Fibroblast of lung (primary cell): ENCODE data around the gene LRP1-AS. TPM values are rescaled to one million over a fixed set of nuclear protein-coding genes. Genes with fewer than 3 reads are reported as not detected.

Experiments
- DNase-seq, 2 donors: peaks; one replicate each; pipeline versions ENCODE4 v3.0.0 to v3.0.0-alpha.2; 2010; ENCODE audit warnings: low read depth in 2 of 2
- H2AFZ ChIP-seq: 2 replicates; pipeline ENCODE4 v1.5.1; 2012; ENCODE audit warnings: low read length, control low read depth, inconsistent platforms
- H3K27ac ChIP-seq: 2 replicates; pipeline ENCODE4 v1.5.1; 2011; ENCODE audit warnings: low read length, control low read depth; ENCODE audit not compliant: insufficient read depth
- H3K27me3 ChIP-seq: 2 replicates; pipeline ENCODE4 v1.5.1; 2011; ENCODE audit warnings: mild to moderate bottlenecking, low read length; ENCODE audit not compliant: control insufficient read depth, insufficient read depth
- H3K36me3 ChIP-seq: 2 replicates; pipeline ENCODE4 v1.5.1; 2011; ENCODE audit warnings: low read length; ENCODE audit not compliant: control insufficient read depth, insufficient read depth
- H3K4me1 ChIP-seq: 2 replicates; pipeline ENCODE4 v1.5.1; 2011; ENCODE audit warnings: low read length; ENCODE audit not compliant: control insufficient read depth, insufficient read depth; ENCODE audit errors: extremely low read depth
- H3K4me2 ChIP-seq: 2 replicates; pipeline ENCODE4 v1.5.1; 2011; ENCODE audit warnings: low read length, control low read depth; ENCODE audit not compliant: insufficient read depth; ENCODE audit errors: extremely low read depth
- H3K4me3 ChIP-seq, 4 experiments: fragments of 200-600 bp in 1 of 4; sonication (generic) in 1 of 4; replicated peaks in 1 of 4; 2 replicates each; pipeline ENCODE4 v1.5.1; 2011 to 2016; ENCODE audit warnings: low read length in 4 of 4, low read depth in 3 of 4, mild to moderate bottlenecking in 3 of 4, control low read depth in 2 of 4, inconsistent platforms in 1 of 4, mixed read lengths in 1 of 4; ENCODE audit not compliant: insufficient read depth in 1 of 4; ENCODE audit errors: control extremely low read depth in 1 of 4
- H3K79me2 ChIP-seq: 2 replicates; pipeline ENCODE4 v1.5.1; 2012; ENCODE audit warnings: mild to moderate bottlenecking, low read length, inconsistent platforms; ENCODE audit not compliant: control insufficient read depth, insufficient read depth
- H3K9ac ChIP-seq: 2 replicates; pipeline ENCODE4 v1.5.1; 2011; ENCODE audit warnings: mild to moderate bottlenecking, low read length, control low read depth; ENCODE audit not compliant: insufficient read depth
- H3K9me3 ChIP-seq: 2 replicates; pipeline ENCODE4 v1.5.1; 2012; ENCODE audit warnings: low read depth, low read length; ENCODE audit not compliant: control insufficient read depth, insufficient read depth
- H4K20me1 ChIP-seq: 2 replicates; pipeline ENCODE4 v1.5.1; 2011; ENCODE audit warnings: low read length; ENCODE audit not compliant: control insufficient read depth, insufficient read depth; ENCODE audit errors: extremely low read depth
- EZH2 ChIP-seq: IDR thresholded peaks from 2 replicates; pipeline ENCODE4 v1.5.1; 2012; ENCODE audit warnings: low read length, control low read depth, mild to moderate bottlenecking; ENCODE audit errors: missing control alignments
- polyA plus RNA-seq, 2 donors: library from polyadenylated mRNA; depleted of rRNA in 1 of 2; stranded (reverse) in 1 of 2; unstranded in 1 of 2; fragments of >200 nt; gene quantifications; 2 replicates each; pipeline ENCODE4 v1.2.1, GENCODE V29; 2011 to 2012; ENCODE audit warnings: missing spikeins in 1 of 2
- total RNA-seq: library from RNA; depleted of rRNA; stranded (reverse); fragments of >200 nt; gene quantifications from 2 replicates; pipeline ENCODE4 v1.2.1, GENCODE V29; 2014
- TF ChIP-seq, protein P1 (sequence below), 2 donors: IDR thresholded peaks in 1 of 2; conservative IDR thresholded peaks in 1 of 2; 1 replicate in 1 of 2; 2 replicates in 1 of 2; pipeline ENCODE4 v1.5.1; 2011 to 2012; ENCODE audit warnings: low read length in 2 of 2, control low read depth in 1 of 2, inconsistent platforms in 1 of 2, low read depth in 1 of 2, mild to moderate bottlenecking in 1 of 2

Gene LRP1-AS
- total and polyA plus RNA-seq, 2 donors (not counting 1 experiment from before 2014, with no cell fraction given): not detected

DNA sequence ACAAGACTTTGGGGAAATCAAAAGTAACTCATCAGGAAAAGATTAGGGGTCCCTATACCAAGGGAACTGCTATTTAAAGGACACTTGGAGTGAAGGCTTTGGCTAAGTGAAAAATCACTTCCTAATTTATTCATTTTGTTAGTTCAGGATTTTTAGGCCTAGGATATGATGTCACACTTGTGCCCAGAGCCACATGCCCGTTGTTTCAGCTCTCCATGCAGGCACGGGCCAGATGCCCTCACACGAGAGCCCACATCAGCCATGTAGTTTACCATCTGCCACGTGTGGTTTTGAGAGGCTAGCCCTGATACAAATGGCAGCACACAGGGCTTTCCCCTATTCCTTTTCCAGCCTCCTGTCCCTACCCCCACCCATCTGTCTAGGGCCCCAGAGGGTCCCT, 11.9 kb upstream of the LRP1-AS start:
- H3K4me3 ChIP-seq: no peak overlapping the region
- H2AFZ ChIP-seq: no peak overlapping the region
- H3K27me3 ChIP-seq: no peaks in the 10 kb centered on the region
- peaks cover 67% of the 10 kb centered on the region for H3K36me3 ChIP-seq
- no peaks in the 10 kb centered on the region for H4K20me1 ChIP-seq
- no peaks in the 10 kb centered on the region for H3K9me3 ChIP-seq
- H3K4me1 ChIP-seq: no peaks in the 10 kb centered on the region
- no peak for TF ChIP-seq EZH2
- DNase-seq: no peak
- H3K27ac ChIP-seq: no peak overlapping the region
- no peak overlapping the region for H3K4me2 ChIP-seq
- H3K9ac ChIP-seq: no peak overlapping the region
- H3K79me2 ChIP-seq: peaks cover 5% of the 10 kb centered on the region

DNA sequence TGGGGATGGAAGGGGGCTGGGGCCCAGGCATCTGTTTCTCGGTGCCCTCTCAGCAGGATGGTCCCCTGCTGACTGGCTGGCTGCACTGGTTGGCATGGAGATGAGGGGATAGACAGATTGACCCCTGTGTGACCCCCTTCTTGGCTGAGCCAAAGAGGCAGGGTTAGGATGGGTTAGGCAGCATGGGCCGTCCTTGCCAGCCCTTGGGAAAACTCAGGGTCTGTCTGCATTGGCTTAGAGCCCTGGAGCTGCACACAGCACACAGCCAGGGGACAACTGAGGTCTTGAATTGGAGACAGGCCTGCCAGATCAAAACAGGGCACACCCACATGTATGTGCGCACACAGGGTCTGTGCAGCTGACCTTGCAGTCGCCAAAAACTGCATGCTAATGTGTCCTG, 11.2 kb upstream of the LRP1-AS start:
- no peak for TF ChIP-seq EZH2
- TF ChIP-seq, protein P1, sequence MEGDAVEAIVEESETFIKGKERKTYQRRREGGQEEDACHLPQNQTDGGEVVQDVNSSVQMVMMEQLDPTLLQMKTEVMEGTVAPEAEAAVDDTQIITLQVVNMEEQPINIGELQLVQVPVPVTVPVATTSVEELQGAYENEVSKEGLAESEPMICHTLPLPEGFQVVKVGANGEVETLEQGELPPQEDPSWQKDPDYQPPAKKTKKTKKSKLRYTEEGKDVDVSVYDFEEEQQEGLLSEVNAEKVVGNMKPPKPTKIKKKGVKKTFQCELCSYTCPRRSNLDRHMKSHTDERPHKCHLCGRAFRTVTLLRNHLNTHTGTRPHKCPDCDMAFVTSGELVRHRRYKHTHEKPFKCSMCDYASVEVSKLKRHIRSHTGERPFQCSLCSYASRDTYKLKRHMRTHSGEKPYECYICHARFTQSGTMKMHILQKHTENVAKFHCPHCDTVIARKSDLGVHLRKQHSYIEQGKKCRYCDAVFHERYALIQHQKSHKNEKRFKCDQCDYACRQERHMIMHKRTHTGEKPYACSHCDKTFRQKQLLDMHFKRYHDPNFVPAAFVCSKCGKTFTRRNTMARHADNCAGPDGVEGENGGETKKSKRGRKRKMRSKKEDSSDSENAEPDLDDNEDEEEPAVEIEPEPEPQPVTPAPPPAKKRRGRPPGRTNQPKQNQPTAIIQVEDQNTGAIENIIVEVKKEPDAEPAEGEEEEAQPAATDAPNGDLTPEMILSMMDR (conservative IDR thresholded peaks at IDR 0.05 in 1 of 2, IDR thresholded peaks at IDR 0.05 in 1 of 2; ENCODE audit: low read depth in 1 of 2, low read length in 2 of 2): no peak
- H3K36me3 ChIP-seq: peaks cover 68% of the 10 kb centered on the region

DNA sequence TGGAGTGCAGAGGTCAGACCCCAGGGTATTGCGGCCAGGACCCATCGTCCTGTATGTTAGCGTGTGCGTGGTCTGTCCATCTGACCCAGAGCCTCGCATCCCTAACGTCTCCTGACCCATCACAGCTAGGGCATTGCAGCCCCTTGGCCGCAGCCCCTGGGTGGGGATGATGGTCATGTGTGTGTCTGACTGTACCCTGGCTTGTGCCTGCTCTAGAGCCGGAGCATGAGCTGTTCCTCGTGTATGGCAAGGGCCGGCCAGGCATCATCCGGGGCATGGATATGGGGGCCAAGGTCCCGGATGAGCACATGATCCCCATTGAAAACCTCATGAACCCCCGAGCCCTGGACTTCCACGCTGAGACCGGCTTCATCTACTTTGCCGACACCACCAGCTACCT, 10.8 kb upstream of the LRP1-AS start:
- Histone ChIP-seq H3K4me2 (no peak overlapping the region), H2AFZ (no peak overlapping the region), H3K36me3 (peaks cover 71% of the 10 kb centered on the region), H3K27me3 (no peaks in the 10 kb centered on the region), H4K20me1 (no peaks in the 10 kb centered on the region), H3K9me3 (no peaks in the 10 kb centered on the region), H3K4me3 (no peak overlapping the region), H3K79me2 (peaks cover 16% of the 10 kb centered on the region), H3K4me1 (peaks cover 2% of the 10 kb centered on the region), H3K27ac (no peak overlapping the region), H3K9ac (no peak overlapping the region)
- no peak for TF ChIP-seq EZH2
- no peak for DNase-seq

More for the DNA sequence above, 11.2 kb upstream of the LRP1-AS start:
- Histone ChIP-seq H3K9me3 (no peaks in the 10 kb centered on the region), H2AFZ (no peak overlapping the region), H3K79me2 (peaks cover 11% of the 10 kb centered on the region), H3K4me2 (no peak overlapping the region), H3K27ac (no peak overlapping the region), H3K4me3 (no peak overlapping the region), H3K27me3 (no peaks in the 10 kb centered on the region), H4K20me1 (no peaks in the 10 kb centered on the region), H3K9ac (no peak overlapping the region), H3K4me1 (no peaks in the 10 kb centered on the region)
- DNase-seq: no peak

DNA sequence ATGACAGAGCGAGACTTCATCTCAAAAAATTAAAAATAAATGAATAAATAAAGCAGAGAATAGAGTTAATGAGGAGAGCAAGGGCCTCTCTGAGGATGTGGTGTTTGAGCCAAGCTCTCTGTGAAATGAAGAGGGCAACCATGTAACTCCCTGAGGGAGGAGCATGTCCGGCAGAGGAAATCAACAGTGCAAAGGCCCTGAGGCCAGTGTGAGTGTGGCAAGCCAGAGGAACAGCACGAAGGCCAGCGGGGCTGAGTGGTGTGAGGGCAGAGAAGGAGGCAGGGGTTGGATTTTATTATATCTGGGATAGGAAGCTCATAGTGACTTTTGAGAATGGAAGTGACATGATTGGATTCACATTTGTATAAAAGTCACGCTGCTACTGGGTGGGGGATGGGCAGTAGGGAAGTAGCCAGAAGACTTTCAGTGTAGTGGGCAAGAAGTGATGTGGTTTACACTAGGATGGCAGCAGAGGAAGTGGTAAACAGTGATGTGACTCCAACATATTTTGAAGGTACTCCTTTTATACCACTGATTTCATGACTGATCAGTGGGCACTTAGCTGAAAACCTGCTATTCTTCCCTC, 10.3 kb upstream of the LRP1-AS start:
- Histone ChIP-seq H3K9me3 (no peaks in the 10 kb centered on the region), H4K20me1 (no peaks in the 10 kb centered on the region), H3K9ac (no peak overlapping the region), H3K27me3 (no peaks in the 10 kb centered on the region), H3K4me3 (no peak overlapping the region), H3K27ac (no peak overlapping the region), H3K4me2 (no peak overlapping the region), H2AFZ (no peak overlapping the region), H3K36me3 (peaks cover 70% of the 10 kb centered on the region), H3K79me2 (peaks cover 20% of the 10 kb centered on the region), H3K4me1 (peaks cover 7% of the 10 kb centered on the region)
- TF ChIP-seq EZH2: no peak
- DNase-seq: no peak
